ENCODE data around the gene RNF224. TPM values are rescaled to one million over a fixed set of nuclear protein-coding genes. Genes with fewer than 3 reads are reported as not detected.

Gene RNF224
- polyA plus RNA-seq, 1 experiment: not detected

GRCh38 chr9:137275588-137276472 is 48.5 kb downstream of the RNF224 start:
- no peaks in the 10 kb centered on the region for H3K27me3 ChIP-seq (ENCODE audit: control insufficient read depth, insufficient read depth, low read length)
- DNase-seq (ENCODE audit: low read depth): no peak
- no peak for TF ChIP-seq CTCF (IDR thresholded peaks at IDR 0.05; ENCODE audit: insufficient read depth, low read depth, low read length)
- ChIA-PET CTCF (interaction anchor here (0.8 to 2.3 kb wide), 6 partner anchors 8 to 130 kb away, joined by 3 to 11 read pairs (median 4); no protein-coding TSS in a partner anchor), POLR2A (no interaction called here)
- H3K4me3 ChIP-seq (ENCODE audit: low read depth, low read length): no peak overlapping the region
- H3K36me3 ChIP-seq (ENCODE audit: control insufficient read depth, insufficient read depth, low read length): peaks cover 24% of the 10 kb centered on the region

GRCh38 chr9:137276473-137277328 is 49.4 kb downstream of the RNF224 start:
- TF ChIP-seq CTCF (IDR thresholded peaks at IDR 0.05; ENCODE audit: insufficient read depth, low read depth, low read length): no peak
- DNase-seq (ENCODE audit: low read depth): no peak
- POLR2A ChIA-PET: no interaction called here
- peaks cover 25% of the 10 kb centered on the region for H3K36me3 ChIP-seq (ENCODE audit: control insufficient read depth, insufficient read depth, low read length)
- CTCF ChIA-PET: interaction anchor here (0.9 to 2.3 kb wide), 10 partner anchors 8 to 248 kb away, joined by 3 to 11 read pairs (median 4); partner anchors contain the start of genes EXD3, NELFB and NOXA1
- no peaks in the 10 kb centered on the region for H3K27me3 ChIP-seq (ENCODE audit: control insufficient read depth, insufficient read depth, low read length)
- peak overlapping the region; percentile 88 for H3K4me3 ChIP-seq (ENCODE audit: low read depth, low read length)

GRCh38 chr9:137277329-137278041 is 50.2 kb downstream of the RNF224 start, which contains the start of gene TOR4A:
Gene TOR4A (plus strand): TSS chr9:137277726. CDS start chr9:137278690, 964 bp downstream.
- ChIA-PET POLR2A (interaction anchor here (0.6 kb wide), 1 partner anchor 133 kb away, joined by 3 read pairs; no protein-coding TSS in a partner anchor), CTCF (interaction anchor here (0.7 to 2.3 kb wide), 9 partner anchors 9 to 247 kb away, joined by 3 to 11 read pairs (median 4); partner anchors contain the start of genes EXD3, NELFB and NOXA1)
- H3K27me3 ChIP-seq (ENCODE audit: control insufficient read depth, insufficient read depth, low read length): no peaks in the 10 kb centered on the region
- peaks cover 21% of the 10 kb centered on the region for H3K36me3 ChIP-seq (ENCODE audit: control insufficient read depth, insufficient read depth, low read length)
- peak; percentile 31 for DNase-seq (ENCODE audit: low read depth)
- peak; percentile 57 for TF ChIP-seq CTCF (IDR thresholded peaks at IDR 0.05; ENCODE audit: insufficient read depth, low read depth, low read length)
- H3K4me3 ChIP-seq (ENCODE audit: low read depth, low read length): peak within 1 kb of the TSS; percentile 88

GRCh38 chr9:137278061-137278701 is 50.9 kb downstream of the RNF224 start:
- DNase-seq (ENCODE audit: low read depth): no peak
- H3K27me3 ChIP-seq (ENCODE audit: control insufficient read depth, insufficient read depth, low read length): no peaks in the 10 kb centered on the region
- peaks cover 22% of the 10 kb centered on the region for H3K36me3 ChIP-seq (ENCODE audit: control insufficient read depth, insufficient read depth, low read length)
- ChIA-PET CTCF (interaction anchor here (0.7 to 2.3 kb wide), 6 partner anchors 9 to 246 kb away, joined by 3 to 11 read pairs (median 4); partner anchors contain the start of genes EXD3, NELFB and NOXA1), POLR2A (interaction anchor here (0.6 kb wide), 1 partner anchor 133 kb away, joined by 3 read pairs; no protein-coding TSS in a partner anchor)
- TF ChIP-seq CTCF (IDR thresholded peaks at IDR 0.05; ENCODE audit: insufficient read depth, low read depth, low read length): no peak
- H3K4me3 ChIP-seq (ENCODE audit: low read depth, low read length): peak overlapping the region; percentile 88

Other genes with a start within 250 kb of the RNF224 start
- 0.31 and 0.58 TPM in 2 replicates for gene PTGDS, start 250.0 kb upstream of the RNF224 start, polyA plus RNA-seq (2011; rRNA removed)
- 0.01 and 0.06 TPM in 2 replicates for gene LCNL1, start 244.5 kb upstream of the RNF224 start, polyA plus RNA-seq (2011; rRNA removed)
- 10.3 and 11.8 TPM in 2 replicates for gene PAXX, start 235.1 kb upstream of the RNF224 start, polyA plus RNA-seq (2011; rRNA removed)
- 3.9 and 4.0 TPM in 2 replicates for gene CLIC3, start 230.9 kb upstream of the RNF224 start, polyA plus RNA-seq (2011; rRNA removed)
- gene ABCA2, start 199.3 kb upstream of the RNF224 start, polyA plus RNA-seq (2011; rRNA removed): 8.7 and 16.0 TPM in 2 replicates
- not detected in 2 replicates for gene FUT7, start 195.4 kb upstream of the RNF224 start, polyA plus RNA-seq (2011; rRNA removed)
- 21.8 and 31.9 TPM in 2 replicates for gene NPDC1, start 181.3 kb upstream of the RNF224 start, polyA plus RNA-seq (2011; rRNA removed)
- not detected in 2 replicates for gene ENTPD2, start 173.4 kb upstream of the RNF224 start, polyA plus RNA-seq (2011; rRNA removed)
- 5.1 and 8.6 TPM in 2 replicates for gene SAPCD2, start 156.9 kb upstream of the RNF224 start, polyA plus RNA-seq (2011; rRNA removed)
- gene UAP1L1, start 150.0 kb upstream of the RNF224 start, polyA plus RNA-seq (2011; rRNA removed): 2.8 and 5.6 TPM in 2 replicates
- 53.0 and 80.0 TPM in 2 replicates for gene MAN1B1, start 140.5 kb upstream of the RNF224 start, polyA plus RNA-seq (2011; rRNA removed)
- 66.7 and 94.4 TPM in 2 replicates for gene DPP7, start 112.8 kb upstream of the RNF224 start, polyA plus RNA-seq (2011; rRNA removed)
- 0.04 and 0.10 TPM in 2 replicates for gene GRIN1, start 88.3 kb upstream of the RNF224 start, polyA plus RNA-seq (2011; rRNA removed)
- gene LRRC26, start 57.5 kb upstream of the RNF224 start, polyA plus RNA-seq (2011; rRNA removed): not detected in 2 replicates
- gene TMEM210, start 55.4 kb upstream of the RNF224 start, polyA plus RNA-seq (2011; rRNA removed): not detected in 2 replicates
- 14.6 and 25.5 TPM in 2 replicates for gene ANAPC2, start 38.9 kb upstream of the RNF224 start, polyA plus RNA-seq (2011; rRNA removed)
- 53.8 and 81.4 TPM in 2 replicates for gene SSNA1, start 38.8 kb upstream of the RNF224 start, polyA plus RNA-seq (2011; rRNA removed)
- 2.9 and 3.5 TPM in 2 replicates for gene TPRN, start 26.8 kb upstream of the RNF224 start, polyA plus RNA-seq (2011; rRNA removed)
- gene TMEM203, start 21.9 kb upstream of the RNF224 start, polyA plus RNA-seq (2011; rRNA removed): 37.8 and 43.8 TPM in 2 replicates
- 4.4 and 7.1 TPM in 2 replicates for gene NDOR1, start 21.8 kb upstream of the RNF224 start, polyA plus RNA-seq (2011; rRNA removed)
- 0.26 and 0.39 TPM in 2 replicates for gene RNF208, start 5.3 kb upstream of the RNF224 start, polyA plus RNA-seq (2011; rRNA removed)
- gene CYSRT1, start 2.3 kb upstream of the RNF224 start, polyA plus RNA-seq (2011; rRNA removed): 0.58 and 0.74 TPM in 2 replicates
- not detected in 2 replicates for gene SLC34A3, start 3.4 kb downstream of the RNF224 start, polyA plus RNA-seq (2011; rRNA removed)
- 263 and 385 TPM in 2 replicates for gene TUBB4B, start 13.8 kb downstream of the RNF224 start, polyA plus RNA-seq (2011; rRNA removed)
- gene STPG3, start 23.8 kb downstream of the RNF224 start, polyA plus RNA-seq (2011; rRNA removed): not detected in 2 replicates
- gene NELFB, start 27.8 kb downstream of the RNF224 start, polyA plus RNA-seq (2011; rRNA removed): 26.6 and 51.9 TPM in 2 replicates
- gene TOR4A, start 50.2 kb downstream of the RNF224 start, polyA plus RNA-seq (2011; rRNA removed): 16.9 and 23.8 TPM in 2 replicates
- gene NRARP, start 74.8 kb downstream of the RNF224 start, polyA plus RNA-seq (2011; rRNA removed): 0.17 TPM in 2 replicates
- gene EXD3, start 195.7 kb downstream of the RNF224 start, polyA plus RNA-seq (2011; rRNA removed): 4.9 and 5.4 TPM in 2 replicates
- gene NOXA1, start 195.9 kb downstream of the RNF224 start, polyA plus RNA-seq (2011; rRNA removed): 0.20 and 0.32 TPM in 2 replicates
- not detected in 2 replicates for gene ENTPD8, start 213.9 kb downstream of the RNF224 start, polyA plus RNA-seq (2011; rRNA removed)
- gene NSMF, start 231.8 kb downstream of the RNF224 start, polyA plus RNA-seq (2011; rRNA removed): 21.5 and 35.7 TPM in 2 replicates

All from BJ (cell line).